OCI-LY7 (cell line): ENCODE data around the gene KIAA0232.

Experiments used
- CTCF ChIP-seq: fragments of 200-600 bp; sonication (generic); conservative IDR thresholded peaks from 2 replicates; pipeline ENCODE4 v1.5.1; 2014; ENCODE audit warnings: mild to moderate bottlenecking, antibody characterized with exemption, low read length, moderate library complexity, mixed read lengths
- EZH2phosphoT487 ChIP-seq: fragments of 200-600 bp; sonication (generic); IDR thresholded peaks from 2 replicates; pipeline ENCODE4 v1.6.1; 2018; ENCODE audit warnings: low read depth, borderline replicate concordance, mild to moderate bottlenecking, mixed run types, antibody characterized with exemption, low read length, moderate library complexity, mixed read lengths

DNA sequence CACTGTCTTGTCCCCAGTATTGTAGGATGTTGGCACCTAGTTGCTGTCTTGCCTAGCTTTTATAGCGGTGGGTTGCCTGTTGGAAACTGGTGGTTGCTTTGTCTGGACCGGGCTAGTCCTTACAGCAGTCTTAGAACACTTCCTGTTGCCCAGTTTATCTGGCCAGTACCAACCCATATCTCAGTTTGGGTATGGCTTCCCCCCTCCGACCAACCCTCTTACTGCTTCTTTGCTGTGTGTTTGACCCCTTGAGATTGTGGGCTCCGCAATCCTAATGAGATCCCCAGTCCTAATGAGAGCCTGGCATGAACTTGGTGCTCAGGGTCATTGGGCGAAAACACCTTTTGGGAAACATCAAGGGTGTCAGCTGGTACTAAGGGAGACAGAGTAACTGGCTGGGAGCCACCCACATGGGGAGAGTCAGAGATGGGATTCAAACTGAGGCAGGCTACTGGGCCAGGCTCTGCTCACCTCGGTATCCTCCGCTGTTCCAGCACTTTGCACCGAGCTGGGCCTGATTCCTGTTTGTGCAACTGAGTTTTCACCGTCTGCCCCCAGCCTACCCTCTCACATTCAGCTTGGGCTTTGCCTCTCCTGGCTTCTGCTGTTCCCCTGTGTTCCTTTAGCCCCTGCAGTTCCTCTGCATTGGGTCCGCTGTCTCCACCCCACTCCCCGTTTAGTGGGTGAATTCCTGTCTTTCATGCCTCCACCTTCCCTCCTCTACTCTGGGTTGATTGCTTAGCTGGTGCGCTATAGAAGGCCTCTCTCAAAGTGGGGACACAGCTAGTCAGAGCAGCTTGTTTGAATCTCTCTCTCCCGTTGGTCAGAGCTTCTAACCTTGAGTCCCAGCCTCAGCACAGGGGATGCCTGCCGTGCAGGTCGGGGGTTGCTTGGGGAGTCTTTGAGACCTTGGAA is 128.7 kb downstream of the KIAA0232 start:
- TF ChIP-seq CTCF: no peak
- no peak for TF ChIP-seq EZH2phosphoT487
